HEK293 (cell line): Measurements from ENCODE around the gene RALY.

Experiments used
- CTCF ChIA-PET: fragments of 350-600 bp; formaldehyde crosslinking; extraction: SDS; loops from one replicate; lab custom pipeline; 2021; ENCODE audit warnings: antibody characterized with exemption; lab: Yijun Ruan, JAX
- POLR2A ChIA-PET: fragments of 300-600 bp; formaldehyde crosslinking; extraction: SDS; loops from one replicate; lab custom pipeline; 2020; ENCODE audit warnings: antibody characterized with exemption, inconsistent platforms; lab: Yijun Ruan, JAX
- H3K27ac ChIP-seq: fragments of 200-500 bp; sonication (Bioruptor generic); 2 replicates; pipeline ENCODE4 v1.5.1; 2014; ENCODE audit warnings: low read depth, low read length, control low read depth, inconsistent platforms; ENCODE audit errors: extremely low read depth
- H3K36me3 ChIP-seq, 2 experiments: fragments of 200-500 bp in 1 of 2; sonication (Bioruptor generic) in 1 of 2; 1 replicate in 1 of 2; 2 replicates in 1 of 2; pipeline ENCODE4 v1.5.1; 2014 to 2017; ENCODE audit warnings: inconsistent platforms in 2 of 2, low read length in 2 of 2; ENCODE audit not compliant: control insufficient read depth in 2 of 2, insufficient read depth in 1 of 2
- H3K4me1 ChIP-seq: fragments of 200-500 bp; sonication (Bioruptor generic); 2 replicates; pipeline ENCODE4 v1.5.1; 2014; ENCODE audit warnings: mild to moderate bottlenecking, low read length, inconsistent platforms; ENCODE audit not compliant: control insufficient read depth, insufficient read depth
- H3K4me3 ChIP-seq: 2 replicates; pipeline ENCODE4 v1.5.1; 2011; ENCODE audit warnings: low read depth, mild to moderate bottlenecking, control low read depth, low read length, moderate library complexity
- H3K9me3 ChIP-seq: fragments of 200-500 bp; sonication (Bioruptor generic); 2 replicates; pipeline ENCODE4 v1.5.1; 2014; ENCODE audit warnings: low read depth, low read length, inconsistent platforms; ENCODE audit not compliant: control insufficient read depth, insufficient read depth
- GLI2 ChIP-seq: fragments of 450-650 bp; formaldehyde crosslinking; IDR thresholded peaks from 2 replicates; pipeline ENCODE4; 2017; ENCODE audit warnings: missing biosample characterization, missing genetic modification characterization, low read depth, borderline replicate concordance
- HOXC10 ChIP-seq: sonication (generic); formaldehyde crosslinking; IDR thresholded peaks from 2 replicates; pipeline ENCODE4 v1.8.1; 2023; ENCODE audit warnings: mild to moderate bottlenecking, missing genetic modification reagents
- INSM2 ChIP-seq: fragments of 450-650 bp; formaldehyde crosslinking; IDR thresholded peaks from 2 replicates; pipeline ENCODE4 v1.5.1; 2016; ENCODE audit warnings: missing biosample characterization, missing genetic modification characterization
- PRDM2 ChIP-seq: fragments of 450-650 bp; formaldehyde crosslinking; IDR thresholded peaks from 2 replicates; pipeline ENCODE4 v1.5.1; 2016; ENCODE audit warnings: missing biosample characterization, missing genetic modification characterization, borderline replicate concordance
- ZBTB7A ChIP-seq: fragments of 450-650 bp; formaldehyde crosslinking; IDR thresholded peaks from 2 replicates; pipeline ENCODE4 v1.5.1; 2016; ENCODE audit warnings: low read depth, missing biosample characterization, missing genetic modification characterization
- ZNF24 ChIP-seq: fragments of 450-650 bp; formaldehyde crosslinking; IDR thresholded peaks from 2 replicates; pipeline ENCODE4 v1.5.1; 2016; ENCODE audit warnings: missing biosample characterization, missing genetic modification characterization
- ZNF654 ChIP-seq: fragments of 450-650 bp; formaldehyde crosslinking; IDR thresholded peaks from 2 replicates; pipeline ENCODE4 v1.5.1; 2016; ENCODE audit warnings: low read depth, missing biosample characterization, missing genetic modification characterization

Gene RALY

GRCh38 chr20:34018166-34018565, 24.5 kb downstream of the RALY start:
- no peak overlapping the region for H3K4me3 ChIP-seq
- no peak for TF ChIP-seq INSM2 (tag by site-specific recombination)
- ChIA-PET POLR2A (no interaction called here), CTCF (no interaction called here)
- H3K36me3 ChIP-seq: no peaks in the 10 kb centered on the region
- no peak overlapping the region for H3K27ac ChIP-seq
- H3K9me3 ChIP-seq: no peaks in the 10 kb centered on the region
- H3K4me1 ChIP-seq: peaks cover 14% of the 10 kb centered on the region

DNA sequence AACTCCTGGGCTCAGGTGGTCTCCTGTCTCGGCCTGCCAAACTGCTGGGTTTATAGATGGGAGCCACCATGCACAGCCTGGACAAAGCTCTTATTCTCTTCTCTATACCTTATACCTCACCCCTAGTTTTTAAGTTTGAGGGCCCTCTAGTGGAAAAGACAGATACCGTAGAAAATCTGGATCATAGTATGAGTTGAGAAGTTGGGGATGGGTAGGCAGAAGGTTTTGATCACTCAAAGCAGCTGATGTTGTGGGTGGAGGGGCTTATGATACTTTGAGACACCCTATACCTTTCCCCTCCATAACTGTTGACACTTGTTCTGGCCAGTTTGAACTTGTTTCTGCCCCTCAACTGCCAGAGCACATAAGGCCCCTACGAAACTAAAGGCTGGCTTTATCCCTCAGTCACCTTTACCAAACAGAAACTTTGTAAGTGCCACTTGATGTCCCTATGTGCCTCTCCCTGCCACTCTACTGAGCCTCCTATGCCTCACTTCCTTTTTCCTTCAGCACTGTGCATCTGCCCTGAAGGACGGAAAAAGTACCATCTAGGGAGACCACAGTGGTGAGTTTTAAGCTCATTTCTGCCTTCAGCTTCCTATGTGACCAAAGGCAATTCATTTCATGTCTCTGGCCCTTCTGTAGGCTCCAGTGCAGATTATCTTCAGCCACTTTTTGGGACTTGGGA, 28.6 kb downstream of the RALY start:
- CTCF ChIA-PET: interaction anchor here (0.5 to 1.5 kb wide), 21 partner anchors 8 to 807 kb away, joined by 3 to 7 read pairs (median 4); no protein-coding TSS in a partner anchor
- Histone ChIP-seq H3K4me1 (peaks cover 23% of the 10 kb centered on the region), H3K4me3 (no peak overlapping the region), H3K36me3 (no peaks in the 10 kb centered on the region), H3K9me3 (no peaks in the 10 kb centered on the region), H3K27ac (peak overlapping the region; percentile 30; the same call in 1 of the 2 replicates)
- POLR2A ChIA-PET: interaction anchor here (2.0 kb wide), 1 partner anchor 29 kb away, joined by 6 read pairs; the partner anchor contains the start of gene RALY
- TF ChIP-seq ZNF654 (tag by site-specific recombination): peak; percentile 65
- no peak for TF ChIP-seq PRDM2 (tag by site-specific recombination)

GRCh38 chr20:34022839-34023234, 29.1 kb downstream of the RALY start:
- Histone ChIP-seq H3K9me3 (no peaks in the 10 kb centered on the region), H3K36me3 (no peaks in the 10 kb centered on the region), H3K4me3 (no peak overlapping the region), H3K4me1 (peaks cover 23% of the 10 kb centered on the region), H3K27ac (peak overlapping the region; percentile 30; the same call in 1 of the 2 replicates)
- ChIA-PET CTCF (interaction anchor here (0.7 to 1.5 kb wide), 15 partner anchors 9 to 160 kb away, joined by 3 to 7 read pairs (median 4); no protein-coding TSS in a partner anchor), POLR2A (interaction anchor here (2.0 kb wide), 1 partner anchor 30 kb away, joined by 6 read pairs; the partner anchor contains the start of gene RALY)
- TF ChIP-seq ZNF24 (tag by site-specific recombination) (no peak), ZBTB7A (tag by site-specific recombination) (no peak), HOXC10 (CRISPR knock-in tag) (no peak), GLI2 (tag by site-specific recombination) (no peak)
